HepG2 (cell line): Measurements from ENCODE around the gene HOTAIR. TPM values are rescaled to one million over a fixed set of nuclear protein-coding genes. Genes with fewer than 3 reads are reported as not detected.

Experiments
- ATF3 ChIP-seq: sonication (generic); formaldehyde crosslinking; IDR thresholded peaks from 2 replicates; pipeline ENCODE4 v1.4.0; 2020; ENCODE audit warnings: missing genetic modification reagents
- BHLHE40 ChIP-seq: IDR thresholded peaks from 2 replicates; pipeline ENCODE4 v1.6.1; 2011; ENCODE audit warnings: low read length, improper control_type of control experiment
- ESRRA ChIP-seq: sonication (generic); formaldehyde crosslinking; IDR thresholded peaks from 2 replicates; pipeline ENCODE4 v1.5.1; 2020; ENCODE audit warnings: mild to moderate bottlenecking, low read depth, missing genetic modification reagents
- GLMP ChIP-seq: sonication (generic); formaldehyde crosslinking; IDR thresholded peaks from 2 replicates; pipeline ENCODE4 v1.9.0; 2021; ENCODE audit warnings: missing genetic modification reagents, mild to moderate bottlenecking, borderline replicate concordance
- GMEB1 ChIP-seq: sonication (generic); formaldehyde crosslinking; IDR thresholded peaks from 2 replicates; pipeline ENCODE4 v1.5.1; 2020; ENCODE audit warnings: missing genetic modification reagents, mild to moderate bottlenecking, borderline replicate concordance
- HMG20A ChIP-seq: IDR thresholded peaks from 2 replicates; pipeline ENCODE4 v1.6.1; 2016; ENCODE audit warnings: borderline replicate concordance
- HNRNPK ChIP-seq: fragments of 200-400 bp; formaldehyde crosslinking; IDR thresholded peaks from 2 replicates; pipeline ENCODE4 v1.6.1; 2018; ENCODE audit warnings: low read length, low read depth, moderate library complexity, mild to moderate bottlenecking; ENCODE audit not compliant: poor library complexity, severe bottlenecking
- HOXA7 ChIP-seq: sonication (generic); formaldehyde crosslinking; IDR thresholded peaks from 2 replicates; pipeline ENCODE4 v1.8.1; 2022; ENCODE audit warnings: mild to moderate bottlenecking, missing genetic modification reagents, moderate library complexity
- MBNL3 ChIP-seq: fragments of 250-450 bp; sonication (Bioruptor Pico); conservative IDR thresholded peaks from 2 replicates; pipeline ENCODE4 v1.8.0; 2022; ENCODE audit warnings: mild to moderate bottlenecking, inconsistent platforms
- MXD3 ChIP-seq: IDR thresholded peaks from 2 replicates; pipeline ENCODE4 v1.6.1; 2016; ENCODE audit warnings: mild to moderate bottlenecking, missing biosample characterization, missing genetic modification reagents
- RNF219 ChIP-seq: sonication (generic); formaldehyde crosslinking; IDR thresholded peaks from 2 replicates; pipeline ENCODE4 v1.5.0; 2020; ENCODE audit warnings: mild to moderate bottlenecking, missing genetic modification reagents
- SAP130 ChIP-seq: IDR thresholded peaks from 2 replicates; pipeline ENCODE4 v1.6.1; 2016; ENCODE audit warnings: low read depth
- SATB2 ChIP-seq: sonication (generic); formaldehyde crosslinking; IDR thresholded peaks from 2 replicates; pipeline ENCODE4 v1.5.0; 2020; ENCODE audit warnings: missing genetic modification reagents
- SOX6 ChIP-seq, 2 experiments: fragments of 450-650 bp in 1 of 2; sonication (generic) in 1 of 2; formaldehyde crosslinking in 1 of 2; IDR thresholded peaks; 2 replicates each; pipeline versions ENCODE4 v1.4.0 to v1.6.1; 2017 to 2020; ENCODE audit warnings: antibody characterized with exemption in 1 of 2, mild to moderate bottlenecking in 1 of 2, missing genetic modification reagents in 1 of 2
- SPEN ChIP-seq: sonication (generic); formaldehyde crosslinking; IDR thresholded peaks from 2 replicates; pipeline ENCODE4 v1.5.1; 2020; ENCODE audit warnings: low read depth, mild to moderate bottlenecking, missing genetic modification reagents
- TFDP1 ChIP-seq: IDR thresholded peaks from 2 replicates; pipeline ENCODE4 v1.6.1; 2016; ENCODE audit warnings: missing compliant biosample characterization, missing genetic modification reagents, borderline replicate concordance
- ZMYM3 ChIP-seq: sonication (generic); formaldehyde crosslinking; IDR thresholded peaks from 2 replicates; pipeline ENCODE4 v1.5.1; 2020; ENCODE audit warnings: mild to moderate bottlenecking, missing genetic modification reagents
- ZNF260 ChIP-seq: sonication (generic); formaldehyde crosslinking; IDR thresholded peaks from 2 replicates; pipeline ENCODE4 v1.4.0; 2020; ENCODE audit warnings: missing genetic modification reagents, low read depth, mild to moderate bottlenecking, borderline replicate concordance
- ZNF441 ChIP-seq: sonication (generic); formaldehyde crosslinking; IDR thresholded peaks from 2 replicates; pipeline ENCODE4 v1.7.0; 2021; ENCODE audit warnings: missing genetic modification reagents, borderline replicate concordance
- ZNF709 ChIP-seq: sonication (generic); formaldehyde crosslinking; IDR thresholded peaks from 2 replicates; pipeline ENCODE4 v1.5.0; 2020; ENCODE audit warnings: mild to moderate bottlenecking, missing genetic modification reagents
- ZNF713 ChIP-seq: sonication (generic); formaldehyde crosslinking; IDR thresholded peaks from 2 replicates; pipeline ENCODE4 v1.4.0; 2020; ENCODE audit warnings: mild to moderate bottlenecking, missing genetic modification reagents
- ZZZ3 ChIP-seq: sonication (generic); formaldehyde crosslinking; IDR thresholded peaks from 2 replicates; pipeline ENCODE4 v1.4.0; 2020; ENCODE audit warnings: missing genetic modification reagents, mild to moderate bottlenecking, borderline replicate concordance
- polyA plus RNA-seq, 8 experiments: library from polyadenylated mRNA; depleted of rRNA in 3 of 8; stranded (reverse) in 7 of 8; unstranded in 1 of 8; fragments of >200 nt; fragmentation: Illumina TruSeq in 4 of 8; extraction: Trizol in 4 of 8; gene quantifications; 2 replicates each; pipeline versions ENCODE4 v1.2.1 to v1.2.3, GENCODE V29; 2011 to 2016; ENCODE audit warnings: low read depth in 4 of 8, missing spikeins in 1 of 8, mixed read lengths in 1 of 8; ENCODE audit not compliant: insufficient read depth in 1 of 8
- total RNA-seq, 5 experiments: library from RNA; depleted of rRNA; stranded (reverse); fragments of >200 nt; fragmentation: Illumina TruSeq; extraction: Trizol; gene quantifications; 2 replicates each; pipeline ENCODE4 v1.2.3, GENCODE V29; 2016; ENCODE audit warnings: low read depth in 1 of 5

The HOTAIR gene
- total and polyA plus RNA-seq, 2 of the 13 experiments (the other 11 are each of a cell fraction or from before 2014, with no cell fraction given), result not detected

- TF ChIP-seq GLMP (CRISPR knock-in tag) (no peak), ZNF441 (peak; percentile 64; the same call in 1 of the 2 replicates), ESRRA (CRISPR knock-in tag) (no peak), ATF3 (CRISPR knock-in tag) (no peak), HNRNPK (peak; percentile 11), SAP130 (CRISPR knock-in tag) (peak; percentile 32; the same call in 1 of the 2 replicates), SPEN (CRISPR knock-in tag) (no peak), HOXA7 (no peak), ZNF709 (CRISPR knock-in tag) (no peak), RNF219 (CRISPR knock-in tag) (no peak), ZNF260 (CRISPR knock-in tag) (no peak), HMG20A (CRISPR knock-in tag) (0 out of 2 replicates have a peak, but pooled peaks have one; percentile 8), SOX6 (IDR thresholded peaks at IDR 0.05) (no peak), SOX6 (CRISPR knock-in tag; IDR thresholded peaks at IDR 0.05) (0 out of 2 replicates have a peak, but pooled peaks have one; percentile 20), MXD3 (CRISPR knock-in tag) (no peak), ZMYM3 (no peak), SATB2 (CRISPR knock-in tag) (no peak), ZNF713 (CRISPR knock-in tag) (no peak), BHLHE40 (no peak), GMEB1 (CRISPR knock-in tag) (no peak), MBNL3 (CRISPR knock-in tag) (no peak), ZZZ3 (no peak), TFDP1 (CRISPR knock-in tag) (peak; percentile 75; the same call in 1 of the 2 replicates)
These were observed 19.7 kb upstream of the HOTAIR start (continued) for GRCh38 chr12:53994264-53995001.
